ENCODE measurements around the gene PDGFRA.
A peak's percentile ranks its signal among the peaks of the same experiment; 100 is the strongest.

Gene PDGFRA

DNA sequence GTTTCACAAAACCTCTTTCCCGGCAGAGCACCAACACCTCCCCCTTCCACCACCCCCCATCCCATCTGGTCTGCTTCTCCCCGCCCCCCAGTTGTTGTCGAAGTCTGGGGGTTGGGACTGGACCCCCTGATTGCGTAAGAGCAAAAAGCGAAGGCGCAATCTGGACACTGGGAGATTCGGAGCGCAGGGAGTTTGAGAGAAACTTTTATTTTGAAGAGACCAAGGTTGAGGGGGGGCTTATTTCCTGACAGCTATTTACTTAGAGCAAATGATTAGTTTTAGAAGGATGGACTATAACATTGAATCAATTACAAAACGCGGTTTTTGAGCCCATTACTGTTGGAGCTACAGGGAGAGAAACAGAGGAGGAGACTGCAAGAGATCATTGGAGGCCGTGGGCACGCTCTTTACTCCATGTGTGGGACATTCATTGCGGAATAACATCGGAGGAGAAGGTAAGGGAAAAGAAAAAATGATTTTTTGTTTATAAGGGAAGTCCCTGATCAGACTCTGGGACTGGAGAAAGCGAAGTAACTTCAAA is at the start of gene PDGFRA:
Gene PDGFRA (plus strand): TSS at position 333 of the 541 bp plus-strand sequence. CDS start 29,476 bp downstream, outside the sequence.
- no peak for DNase-seq (ENCODE audit: low read depth)

DNA sequence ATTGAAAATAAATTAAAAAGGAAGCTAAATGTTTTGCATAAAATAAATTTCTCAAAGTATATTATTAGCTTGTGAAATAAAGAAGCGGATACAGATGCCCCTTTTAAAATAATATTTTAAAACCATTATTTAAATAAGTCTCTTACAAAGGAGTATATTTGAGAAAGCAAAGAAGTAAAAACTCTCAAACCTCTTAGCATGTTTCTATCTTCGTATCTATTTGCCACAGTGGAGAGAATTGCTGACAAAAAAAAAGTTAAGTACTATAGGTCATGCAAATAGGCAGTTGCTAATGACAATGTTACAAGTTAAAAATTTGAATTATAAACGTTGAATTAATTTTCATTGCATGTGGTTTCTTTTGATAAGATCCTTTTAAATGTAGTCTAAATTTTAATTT is 44.5 kb upstream of the PDGFRA start:
- DNase-seq (ENCODE audit: low read depth): no peak

DNA sequence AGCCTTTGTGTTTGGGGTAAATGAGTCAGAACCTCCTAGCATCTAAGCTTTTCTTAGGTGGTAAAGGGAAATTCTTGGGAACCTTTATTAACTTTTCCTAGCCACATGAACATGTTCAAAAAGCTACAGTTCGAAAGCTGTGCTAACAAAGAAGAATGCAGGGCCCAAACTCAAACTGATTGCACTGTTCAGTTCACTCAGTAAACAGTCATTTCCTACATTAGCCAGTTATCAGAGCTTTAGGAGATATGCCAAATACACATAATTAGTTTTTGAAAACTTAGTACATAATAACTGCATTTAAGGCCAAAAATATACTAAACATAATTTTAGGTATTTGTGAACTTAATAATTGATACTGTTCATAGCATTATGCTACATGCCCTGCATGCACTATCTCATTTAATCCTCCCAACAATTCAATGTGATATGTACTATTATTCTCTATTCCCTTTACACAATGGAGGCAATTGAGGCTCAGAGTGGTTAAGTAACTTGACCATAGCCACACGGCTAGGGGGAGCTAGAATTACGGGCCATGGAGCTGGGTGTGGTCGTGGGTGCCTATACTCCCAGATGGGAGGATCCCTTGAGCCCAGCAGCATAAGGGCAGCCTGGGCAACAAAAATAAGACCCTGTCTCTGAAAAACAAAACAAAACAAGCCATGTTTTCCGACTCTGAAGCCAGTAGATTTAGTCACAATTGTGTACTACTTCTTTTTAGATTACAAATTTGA is 43.9 kb upstream of the PDGFRA start:
- DNase-seq (ENCODE audit: low read depth): peak; percentile 18

- peak; percentile 49 for DNase-seq (ENCODE audit: low read depth)
Measured at GRCh38 chr4:54185866-54186265, 43.2 kb upstream of the PDGFRA start.

DNA sequence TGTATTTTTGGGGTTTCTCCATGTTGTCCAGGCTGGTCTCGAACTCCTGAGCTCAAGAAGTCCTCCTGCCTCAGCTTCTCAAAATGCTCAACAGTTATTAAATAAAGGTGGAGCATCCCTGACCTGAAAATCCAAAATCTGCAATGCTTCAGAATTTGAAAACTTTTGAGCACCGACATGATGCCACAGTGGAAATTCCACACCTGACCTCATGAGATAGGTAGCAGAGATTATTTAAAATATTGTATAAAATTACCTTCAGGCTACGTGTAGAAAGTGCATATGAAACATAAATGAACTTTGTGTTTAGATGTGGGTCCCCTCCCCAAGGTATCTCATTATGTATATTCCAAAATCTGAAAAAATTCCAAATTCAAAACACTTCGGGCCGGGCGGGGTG is 42.7 kb upstream of the PDGFRA start:
- no peak for DNase-seq (ENCODE audit: low read depth)

DNA sequence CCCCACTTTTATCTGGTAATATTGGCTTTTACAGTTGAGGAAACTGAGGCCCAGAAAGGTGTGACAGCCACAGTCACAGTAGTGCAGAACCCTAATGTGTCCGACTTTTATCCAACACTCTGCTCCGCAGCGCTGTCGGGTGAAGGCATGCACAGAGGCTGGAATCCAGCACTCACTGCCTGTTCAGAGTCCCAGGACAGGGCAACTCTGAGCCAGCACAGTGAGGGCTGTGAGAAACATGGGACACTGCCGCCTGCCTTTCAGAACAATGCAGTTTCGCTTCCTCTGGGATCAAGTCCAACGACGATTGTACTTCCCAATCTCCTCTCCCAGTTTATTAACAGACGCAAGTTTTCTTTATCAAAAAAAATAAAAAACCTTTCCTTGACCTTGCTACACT is 41.9 kb upstream of the PDGFRA start:
- no peak for DNase-seq (ENCODE audit: low read depth)

DNA sequence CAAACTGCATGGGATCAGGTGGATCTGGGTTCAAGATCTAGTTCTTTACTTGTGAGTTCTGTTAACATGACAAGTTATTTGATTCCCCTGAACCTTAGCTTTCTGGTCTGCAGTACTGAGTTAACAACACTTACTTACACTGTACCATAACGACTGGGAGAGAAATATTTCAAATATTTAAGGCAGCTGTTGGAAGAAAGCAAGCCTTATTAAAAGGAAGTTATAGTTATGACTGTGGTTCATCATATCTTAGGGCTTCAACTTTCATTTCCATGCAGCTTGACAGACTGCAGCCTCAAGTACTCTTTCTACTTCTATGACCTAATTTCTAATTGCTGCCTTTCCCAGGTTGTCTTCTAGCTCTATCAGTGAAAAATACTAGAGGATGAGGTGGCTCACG is 40.0 kb upstream of the PDGFRA start:
- DNase-seq (ENCODE audit: low read depth): no peak

- DNase-seq (ENCODE audit: low read depth): no peak
Measured at GRCh38 chr4:54192811-54193210, 36.3 kb upstream of the PDGFRA start.

GRCh38 chr4:54197926-54198325 is 31.2 kb upstream of the PDGFRA start:
- DNase-seq (ENCODE audit: low read depth): no peak

DNA sequence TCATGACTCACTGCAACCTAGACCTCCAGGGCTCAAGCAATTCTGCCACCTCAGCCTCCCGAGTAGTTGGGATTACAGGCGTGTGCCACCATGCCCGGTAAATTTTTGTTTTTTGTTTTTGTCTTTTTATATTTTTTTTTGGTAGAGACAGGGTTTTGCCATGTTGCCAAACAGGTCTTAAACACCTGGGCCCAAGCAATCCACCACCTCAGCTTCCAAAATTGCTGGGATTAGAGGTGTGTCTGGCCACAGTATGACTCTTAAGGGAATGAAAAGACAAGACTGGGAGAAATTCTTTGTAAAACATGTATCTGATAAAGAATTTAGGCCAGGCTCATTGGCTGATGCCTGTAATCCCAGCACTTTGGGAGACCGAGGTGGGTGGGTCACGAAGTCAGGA is 29.2 kb upstream of the PDGFRA start:
- DNase-seq (ENCODE audit: low read depth): no peak

GRCh38 chr4:54209617-54210016 is 19.5 kb upstream of the PDGFRA start:
- no peak for DNase-seq (ENCODE audit: low read depth)

DNA sequence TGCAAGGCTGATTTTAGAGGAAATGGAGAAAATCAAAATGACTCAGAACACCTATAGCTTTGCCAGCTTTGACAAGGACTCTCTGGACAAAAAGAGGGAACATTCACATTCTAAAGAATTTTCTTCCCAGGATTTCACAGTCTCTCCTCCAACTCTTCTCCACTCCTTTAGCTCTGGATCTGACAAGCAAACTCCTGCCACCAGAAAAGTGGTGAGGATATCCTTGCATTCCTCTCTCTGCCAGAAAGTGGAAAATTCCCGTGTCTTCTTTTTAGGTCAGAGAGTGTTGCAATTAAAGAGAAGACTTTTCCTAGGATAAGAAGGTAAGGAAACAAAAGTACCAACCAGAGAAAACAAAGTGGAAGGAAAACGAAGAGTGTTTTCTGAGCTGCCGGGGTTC is 16.1 kb upstream of the PDGFRA start:
- no peak for DNase-seq (ENCODE audit: low read depth)

DNA sequence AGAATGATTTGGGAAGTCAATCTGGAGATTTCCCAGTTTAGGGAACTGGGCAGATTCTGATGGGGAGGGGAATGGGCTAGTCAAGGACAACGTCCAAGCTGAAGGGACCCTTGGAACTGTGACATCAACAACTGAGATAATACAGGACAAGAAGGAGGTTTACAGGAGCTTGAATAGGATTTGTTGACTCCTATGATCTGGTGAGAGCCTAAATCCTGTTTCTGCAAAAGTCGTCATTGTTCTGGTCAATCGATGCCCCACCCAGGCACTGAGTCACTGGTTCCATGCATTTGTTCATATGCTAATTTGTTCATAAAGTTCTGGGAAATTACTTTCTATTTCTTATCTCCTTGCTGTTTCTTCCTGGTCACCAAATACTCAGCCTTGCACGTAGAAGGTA is 15.3 kb upstream of the PDGFRA start:
- DNase-seq (ENCODE audit: low read depth): no peak

DNA sequence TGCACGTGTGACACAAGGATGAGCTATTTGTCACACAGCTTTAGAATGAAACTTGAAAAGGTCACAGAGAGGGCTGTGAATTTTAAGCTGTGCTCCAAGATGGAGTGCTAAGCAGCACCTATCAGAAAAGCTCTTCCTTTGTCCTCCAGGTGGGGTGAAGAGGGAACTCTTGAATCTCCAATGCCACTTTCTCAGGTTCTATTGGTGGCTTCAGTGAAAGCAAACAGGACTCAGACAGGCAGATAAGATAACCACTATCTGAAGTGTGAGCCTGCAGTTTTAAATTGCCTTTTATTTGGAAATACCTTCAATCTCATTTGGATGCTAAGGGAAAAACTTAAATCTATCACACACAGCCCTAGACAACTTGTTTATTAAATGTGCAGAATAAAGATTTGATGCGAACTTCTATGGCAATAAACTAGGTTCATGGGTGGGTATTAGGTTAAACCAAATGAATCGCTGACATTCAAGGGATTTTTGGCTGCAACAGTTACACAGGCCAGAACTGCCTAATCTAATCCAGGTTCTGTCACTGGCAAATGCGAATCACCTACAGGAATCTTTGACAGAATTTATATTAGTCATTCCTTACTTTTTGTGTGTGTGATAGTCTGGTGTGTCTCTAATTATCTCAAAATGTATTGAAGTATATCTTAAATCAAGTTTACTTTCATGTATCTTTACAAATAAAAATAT is 13.6 kb upstream of the PDGFRA start:
- no peak for DNase-seq (ENCODE audit: low read depth)

- peak; percentile 50 for DNase-seq (ENCODE audit: low read depth)
Measured at GRCh38 chr4:54217642-54218495, 11.2 kb upstream of the PDGFRA start.

DNA sequence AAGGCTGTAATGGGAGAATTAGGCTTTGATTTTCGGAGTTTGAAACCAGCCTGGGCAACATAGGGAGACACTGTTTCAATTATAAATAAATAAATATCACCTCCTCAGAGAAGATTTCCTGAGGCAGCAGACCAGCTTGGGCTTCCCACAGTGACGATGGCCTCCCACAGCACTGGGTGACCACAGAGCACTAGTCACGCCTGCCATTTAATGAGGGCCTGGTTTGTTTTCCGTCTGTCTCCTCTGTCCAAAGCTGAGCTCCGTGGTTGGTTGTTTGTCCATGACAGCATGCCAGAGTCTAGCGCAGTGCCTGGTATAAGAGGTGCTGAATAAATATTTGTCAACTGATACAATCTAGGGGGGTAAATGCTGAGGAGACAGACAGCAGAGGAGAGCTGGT is 10.4 kb upstream of the PDGFRA start:
- no peak for DNase-seq (ENCODE audit: low read depth)

DNA sequence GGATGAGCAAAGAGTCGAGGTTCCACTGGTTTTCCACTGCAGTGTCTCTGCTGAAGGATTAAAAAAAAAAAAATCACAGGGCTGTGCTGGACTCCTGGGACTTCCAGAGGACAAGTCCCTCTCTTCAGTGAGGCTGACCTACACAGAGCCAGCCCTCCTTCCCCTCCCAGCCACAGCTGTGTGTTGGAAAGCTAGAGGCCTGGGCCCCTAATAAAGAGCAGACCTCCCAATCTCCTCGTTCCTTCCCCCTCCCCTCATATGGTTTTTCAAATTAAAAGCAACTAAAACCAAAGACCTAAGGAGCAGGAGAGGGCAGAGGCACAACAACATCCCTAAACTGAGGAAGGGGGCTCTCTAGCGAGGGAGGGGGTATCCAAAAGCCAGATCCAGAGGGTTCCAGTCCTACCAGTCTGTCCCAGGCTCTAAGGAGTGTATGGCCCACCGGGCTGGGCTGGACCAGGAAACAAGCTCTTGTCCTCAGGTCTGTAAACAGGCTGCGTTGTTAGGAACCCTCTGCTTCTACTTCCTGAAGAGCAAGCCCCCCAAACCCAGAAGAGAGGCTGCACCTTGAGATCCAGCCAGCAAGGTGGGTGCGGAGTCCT is 4.0 kb upstream of the PDGFRA start:
- no peak for DNase-seq (ENCODE audit: low read depth)

DNA sequence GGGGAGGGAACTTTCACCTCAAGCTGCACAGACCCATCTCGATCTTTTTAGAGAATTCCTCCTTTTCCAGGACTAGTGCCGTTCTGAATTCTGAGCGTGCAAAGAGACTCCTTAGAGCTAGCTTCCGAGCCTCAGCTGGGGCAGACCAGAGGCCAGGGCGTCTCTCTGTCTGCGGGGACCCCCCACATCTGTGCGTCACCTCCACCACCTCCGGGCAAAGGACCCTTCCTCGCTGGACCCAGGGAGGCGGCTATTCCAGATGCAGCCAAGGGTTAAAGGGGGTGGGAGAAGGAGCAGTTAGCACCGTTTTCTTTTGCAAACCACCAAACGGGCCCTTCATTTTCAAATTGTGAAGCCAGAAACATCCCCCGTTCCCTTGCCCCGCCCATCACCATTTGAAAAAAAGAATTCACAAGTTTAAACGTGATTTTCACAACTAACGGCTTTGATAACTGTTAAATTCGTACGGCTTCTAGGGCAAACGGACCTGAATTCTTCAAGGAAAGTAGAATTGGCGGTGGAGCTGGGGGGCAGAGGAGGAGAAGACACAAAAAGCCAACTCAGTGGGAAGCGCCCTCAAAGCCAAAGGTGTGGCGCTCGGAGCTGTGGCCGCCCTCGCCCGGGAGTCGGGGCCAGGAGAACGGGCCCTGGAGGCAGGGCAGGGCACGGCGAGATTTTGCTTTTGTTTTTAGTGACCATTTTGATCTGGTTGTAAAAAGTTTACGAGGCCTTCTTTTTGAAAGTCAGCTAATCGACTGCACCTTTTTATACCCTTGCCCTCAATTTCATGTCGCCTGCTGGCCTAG is 3.3 kb upstream of the PDGFRA start:
- DNase-seq (ENCODE audit: low read depth): no peak

DNA sequence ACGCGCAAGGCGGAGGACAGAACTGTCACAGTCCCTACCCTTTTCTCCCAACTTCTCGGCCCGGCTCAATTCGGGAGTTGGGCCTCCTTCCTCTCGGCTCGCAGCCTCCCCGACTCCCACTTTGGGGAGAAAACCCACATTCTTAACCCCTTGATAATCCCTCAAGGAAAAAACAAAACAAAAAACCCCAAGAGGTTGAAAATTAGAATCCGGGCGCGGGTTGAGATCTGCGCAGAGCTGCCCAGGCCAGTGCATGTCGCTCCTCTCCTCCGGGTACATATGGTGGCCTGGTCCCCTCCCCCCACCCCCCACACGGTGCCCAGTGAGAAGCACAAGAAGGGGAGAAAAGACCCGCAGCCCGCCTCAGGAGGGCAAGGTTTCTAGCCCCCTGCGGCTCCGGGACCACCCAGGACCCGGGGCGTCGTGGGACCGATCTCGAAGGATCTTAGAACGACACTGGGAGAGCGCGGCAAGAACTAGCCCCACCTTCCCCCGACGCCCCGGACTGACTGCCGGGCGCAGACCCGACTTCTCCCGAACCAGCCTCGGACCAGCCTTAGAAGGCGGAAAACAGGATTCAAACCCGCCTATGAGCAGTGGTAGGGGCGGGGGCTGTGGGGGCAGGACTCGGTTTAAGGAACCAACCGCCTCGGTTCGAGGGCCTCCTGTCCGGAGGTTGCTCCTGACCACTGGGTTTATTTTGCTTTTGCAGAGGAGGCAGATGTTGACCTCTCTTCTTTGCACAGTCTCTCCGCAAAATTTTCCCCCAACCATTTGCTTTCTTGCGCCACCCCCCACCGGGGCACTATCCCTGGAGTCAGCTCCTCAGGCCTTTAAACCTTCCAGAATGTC is 2.5 kb upstream of the PDGFRA start:
- DNase-seq (ENCODE audit: low read depth): no peak

Measured in CMK (cell line).